DOHH2 (cell line): ENCODE measurements around the gene QRICH2.
"Not testable (repeated sequence)": the region's sequence is repeated elsewhere in the genome, so short reads cannot be mapped to it uniquely, and the experiment has no call there.

Source experiments
- CTCF ChIP-seq: fragments of 200-600 bp; sonication (generic); IDR thresholded peaks from one replicate; pipeline ENCODE4 v1.5.1; 2014; ENCODE audit warnings: antibody characterized with exemption, mild to moderate bottlenecking, low read depth, low read length; ENCODE audit not compliant: poor library complexity, severe bottlenecking
- EZH2phosphoT487 ChIP-seq: fragments of 200-600 bp; sonication (generic); IDR thresholded peaks from 2 replicates; pipeline ENCODE4 v1.6.1; 2017; ENCODE audit warnings: borderline replicate concordance, mild to moderate bottlenecking, antibody characterized with exemption, low read length, moderate library complexity, mixed read lengths

DNA sequence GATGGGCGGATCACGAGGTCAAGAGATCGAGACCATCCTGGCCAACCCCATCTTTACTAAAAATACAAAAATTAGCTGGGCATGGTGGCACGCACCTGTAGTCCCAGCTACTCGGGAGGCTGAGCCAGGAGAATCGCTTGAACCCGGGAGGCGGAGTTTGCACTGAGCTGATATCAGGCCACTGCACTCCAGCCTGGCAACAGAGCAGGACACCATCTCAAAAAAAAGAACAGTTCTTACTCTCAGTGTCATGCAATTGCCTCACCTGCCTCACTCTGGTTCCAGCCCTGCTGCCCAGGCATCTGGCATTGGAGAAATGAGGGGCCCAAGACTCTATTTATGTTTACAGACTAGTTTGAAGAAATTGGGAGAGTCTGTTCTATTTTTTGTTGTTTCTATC is 63.4 kb downstream of the QRICH2 start:
- TF ChIP-seq CTCF, EZH2phosphoT487: not testable (repeated sequence)
